VCaP (cell line): ENCODE results near the gene HDAC4.

Experiments
- H3K27ac ChIP-seq: fragments of 450-650 bp; 2 replicates; pipeline ENCODE4 v1.5.1; 2017
- TF ChIP-seq, protein P1 (sequence below): fragments of 450-650 bp; conservative IDR thresholded peaks from 2 replicates; pipeline ENCODE4 v1.5.1; 2017; ENCODE audit warnings: mild to moderate bottlenecking, moderate library complexity

HDAC4 gene

DNA sequence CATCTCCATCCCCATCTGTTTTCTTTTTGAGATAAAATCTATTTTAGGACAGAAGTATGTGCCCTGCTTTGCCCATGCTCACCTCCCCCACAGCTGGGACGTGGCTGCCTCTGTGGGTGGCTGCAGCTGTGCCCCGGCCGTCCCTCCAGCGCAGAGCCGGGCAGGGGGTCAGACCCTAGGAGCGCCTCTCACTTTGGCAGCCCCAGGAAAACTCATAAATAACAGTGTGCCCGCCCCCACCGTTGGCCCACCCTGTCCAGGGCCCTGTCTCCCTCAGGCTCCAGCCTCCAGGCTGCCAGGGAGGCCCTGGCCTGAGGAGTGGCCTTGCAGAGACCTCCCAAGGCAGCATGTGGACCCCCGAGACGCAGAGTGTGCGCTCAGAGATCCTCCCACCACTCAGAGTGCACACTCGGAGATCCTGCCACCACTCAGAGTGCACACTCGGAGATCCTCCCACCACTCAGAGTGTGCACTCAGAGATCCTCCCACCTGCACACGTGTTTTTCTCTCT is 374.8 kb downstream of the HDAC4 start:
- TF ChIP-seq, protein P1, sequence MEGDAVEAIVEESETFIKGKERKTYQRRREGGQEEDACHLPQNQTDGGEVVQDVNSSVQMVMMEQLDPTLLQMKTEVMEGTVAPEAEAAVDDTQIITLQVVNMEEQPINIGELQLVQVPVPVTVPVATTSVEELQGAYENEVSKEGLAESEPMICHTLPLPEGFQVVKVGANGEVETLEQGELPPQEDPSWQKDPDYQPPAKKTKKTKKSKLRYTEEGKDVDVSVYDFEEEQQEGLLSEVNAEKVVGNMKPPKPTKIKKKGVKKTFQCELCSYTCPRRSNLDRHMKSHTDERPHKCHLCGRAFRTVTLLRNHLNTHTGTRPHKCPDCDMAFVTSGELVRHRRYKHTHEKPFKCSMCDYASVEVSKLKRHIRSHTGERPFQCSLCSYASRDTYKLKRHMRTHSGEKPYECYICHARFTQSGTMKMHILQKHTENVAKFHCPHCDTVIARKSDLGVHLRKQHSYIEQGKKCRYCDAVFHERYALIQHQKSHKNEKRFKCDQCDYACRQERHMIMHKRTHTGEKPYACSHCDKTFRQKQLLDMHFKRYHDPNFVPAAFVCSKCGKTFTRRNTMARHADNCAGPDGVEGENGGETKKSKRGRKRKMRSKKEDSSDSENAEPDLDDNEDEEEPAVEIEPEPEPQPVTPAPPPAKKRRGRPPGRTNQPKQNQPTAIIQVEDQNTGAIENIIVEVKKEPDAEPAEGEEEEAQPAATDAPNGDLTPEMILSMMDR: no peak
- H3K27ac ChIP-seq: no peak overlapping the region

DNA sequence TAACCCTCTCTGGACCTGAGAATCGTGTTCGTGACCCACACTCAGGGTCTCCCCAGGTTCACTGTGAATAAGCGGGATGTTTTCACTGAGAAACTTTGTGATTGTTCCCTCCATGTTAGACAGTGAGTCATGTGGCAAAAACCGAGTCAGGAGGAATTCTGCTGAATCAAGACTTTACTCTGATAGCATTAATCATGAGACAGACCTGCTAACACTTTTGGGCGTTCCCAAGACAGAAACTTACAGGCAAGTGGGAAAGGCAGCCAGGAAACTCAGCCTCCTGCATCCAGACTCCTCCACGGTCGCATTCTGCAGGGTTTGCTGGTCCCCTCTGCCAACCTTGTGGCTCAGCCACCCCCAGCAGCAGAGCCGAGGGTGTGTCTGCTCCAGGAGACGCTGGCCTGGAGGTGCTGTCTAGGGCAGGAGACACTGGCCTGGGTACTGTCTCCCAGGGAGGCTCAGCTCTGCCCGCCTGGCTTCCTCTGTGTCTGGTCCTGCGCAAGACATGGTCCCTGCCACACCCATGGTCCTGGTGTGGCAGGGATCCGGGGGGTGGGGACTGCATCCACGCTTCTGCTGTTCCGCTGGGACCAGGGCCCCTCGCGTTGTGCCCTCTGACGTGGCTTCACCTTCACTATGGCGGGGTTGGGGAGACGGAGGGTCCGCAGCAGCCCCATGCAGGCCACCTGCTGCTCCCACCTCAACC is 375.6 kb downstream of the HDAC4 start:
- no peak overlapping the region for H3K27ac ChIP-seq
- TF ChIP-seq, protein P1: no peak

DNA sequence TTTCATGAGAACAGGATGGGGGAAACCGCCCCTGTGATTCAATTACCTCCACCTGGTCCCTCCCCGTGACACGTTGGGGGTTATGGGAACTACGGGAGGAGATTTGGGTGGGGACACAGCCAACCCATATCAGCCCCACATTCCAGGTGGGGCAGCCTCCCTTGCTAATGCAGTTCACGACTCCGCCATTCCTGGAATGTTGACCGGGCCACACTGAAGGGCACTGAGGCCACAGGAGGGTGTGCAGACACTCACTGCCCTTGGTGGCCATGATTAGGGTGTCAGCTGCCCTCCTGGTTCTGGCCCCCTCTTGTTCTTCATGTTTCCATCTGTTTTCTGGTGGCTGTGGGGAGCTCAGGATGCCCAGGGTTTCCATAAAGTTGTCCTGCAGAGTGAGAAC is 376.6 kb downstream of the HDAC4 start:
- TF ChIP-seq, protein P1: no peak
- no peak overlapping the region for H3K27ac ChIP-seq

DNA sequence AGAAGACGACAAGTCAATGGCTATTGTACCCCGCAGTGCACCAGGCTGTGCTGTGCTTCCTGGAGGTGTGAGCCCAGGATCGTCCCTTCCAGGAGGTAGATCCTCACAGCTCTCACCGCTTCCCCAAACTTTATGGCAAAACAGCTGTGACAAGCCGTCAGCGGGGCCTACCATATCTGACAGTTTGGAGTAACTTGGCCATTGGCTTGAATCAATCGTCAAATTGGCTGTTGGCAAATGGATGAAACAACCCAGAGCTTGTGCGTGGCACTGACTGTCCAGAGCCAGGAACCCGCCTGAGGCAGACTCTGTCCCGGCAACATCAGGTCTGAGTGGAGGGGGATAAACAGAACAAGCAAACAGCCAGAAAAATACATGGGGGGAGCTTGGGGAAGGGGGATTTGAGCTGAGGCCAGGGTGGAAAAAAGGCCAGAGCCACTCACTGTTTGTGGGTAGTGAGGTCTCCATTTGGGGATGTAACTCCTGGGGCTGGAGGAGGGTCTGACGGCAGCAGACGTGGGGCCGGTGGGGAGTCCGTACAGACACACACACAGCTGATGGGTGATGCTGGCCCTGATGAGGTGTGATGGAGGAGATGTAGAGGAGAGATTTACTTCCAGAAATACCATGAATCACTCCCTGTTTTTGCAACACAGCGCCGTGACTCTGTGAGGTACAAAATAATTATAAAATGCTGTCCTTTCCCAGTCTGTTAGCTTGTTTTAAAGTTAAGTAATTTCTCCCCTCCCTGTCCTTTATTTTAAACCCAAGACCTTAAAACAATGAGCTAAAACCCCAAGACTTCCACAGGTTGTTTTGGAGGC is 378.2 kb downstream of the HDAC4 start:
- TF ChIP-seq, protein P1: no peak
- no peak overlapping the region for H3K27ac ChIP-seq

DNA sequence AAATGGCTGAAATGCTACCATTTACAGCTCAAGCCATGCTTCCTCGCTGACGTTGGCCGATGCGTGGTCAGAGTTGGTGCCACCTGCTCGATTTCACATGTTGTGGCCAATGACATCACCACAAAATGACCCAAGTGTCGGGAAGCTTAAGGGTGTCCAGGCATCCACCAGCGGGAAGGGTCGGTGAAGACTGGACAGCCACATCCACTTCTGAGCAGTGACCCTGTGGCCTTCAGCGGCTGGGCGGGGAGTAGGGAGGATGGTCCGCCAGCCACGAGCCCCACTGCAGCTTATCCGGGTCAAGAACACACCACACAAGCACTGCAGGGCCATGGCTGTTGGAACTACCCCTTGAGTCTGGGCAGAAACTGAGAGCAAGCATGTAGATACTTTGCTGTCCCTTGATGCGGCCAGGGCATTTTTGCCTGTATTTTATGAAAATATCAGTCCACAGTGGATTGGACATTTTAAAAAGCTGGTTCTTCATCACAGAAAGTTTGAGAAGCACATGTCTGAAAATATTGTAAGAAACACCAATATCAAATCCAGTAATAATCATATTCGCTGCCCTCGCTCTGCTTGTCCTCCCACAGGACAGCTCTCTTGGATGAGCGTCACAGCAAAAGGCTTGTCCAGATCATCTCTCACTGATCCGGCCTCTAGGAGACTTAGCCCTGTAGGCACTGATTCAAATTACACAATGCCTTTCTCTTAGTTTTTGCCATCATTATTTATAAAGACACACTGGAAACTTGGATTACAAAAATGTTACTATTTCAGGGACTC is 379.0 kb downstream of the HDAC4 start:
- no peak overlapping the region for H3K27ac ChIP-seq
- TF ChIP-seq, protein P1: no peak

DNA sequence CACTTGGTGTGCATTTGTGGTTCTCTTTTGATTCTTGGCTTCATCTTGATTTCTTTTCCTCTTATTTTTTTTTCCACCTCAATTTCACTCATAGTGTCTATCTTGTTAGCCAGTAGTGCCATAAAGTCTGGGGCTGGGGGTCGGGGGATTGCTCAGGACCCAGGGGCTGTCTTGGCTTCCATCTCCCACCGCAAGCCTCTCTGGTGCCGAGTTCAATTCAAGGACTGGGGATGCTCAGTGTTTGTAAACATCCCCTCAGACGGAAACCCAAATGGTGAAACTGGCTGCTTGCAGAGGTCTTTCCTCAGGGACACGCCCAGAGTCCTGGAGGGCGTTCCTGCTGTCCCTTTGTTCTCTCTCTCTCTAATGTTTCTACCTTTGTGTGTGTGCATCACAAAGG is 379.6 kb downstream of the HDAC4 start:
- TF ChIP-seq, protein P1: no peak
- no peak overlapping the region for H3K27ac ChIP-seq

DNA sequence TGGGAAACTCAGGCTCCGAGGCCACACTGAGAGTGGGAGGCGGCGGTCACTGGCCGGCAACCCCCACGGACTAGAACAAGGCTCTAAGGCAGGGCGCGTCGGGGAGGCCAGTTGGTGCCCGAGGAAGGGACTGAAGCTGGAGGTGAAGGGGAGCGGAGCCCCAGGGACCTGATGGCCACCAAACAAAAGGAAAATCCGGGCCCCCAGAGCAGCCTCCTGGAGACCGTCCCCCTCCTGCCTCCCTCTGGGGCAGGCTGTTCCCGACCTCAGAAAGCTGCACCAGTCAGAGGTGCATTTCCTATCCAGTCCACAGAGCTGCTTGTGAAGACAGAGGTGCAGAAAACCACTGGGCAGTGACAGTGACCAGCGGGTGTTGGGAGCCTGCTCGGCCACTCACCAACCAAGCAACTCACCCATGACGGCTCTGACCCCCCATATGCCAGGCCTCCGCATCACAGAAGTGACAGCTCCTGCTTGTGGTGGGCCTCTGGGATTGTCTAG is 380.2 kb downstream of the HDAC4 start:
- TF ChIP-seq, protein P1: no peak

More for the DNA sequence above, 380.2 kb downstream of the HDAC4 start:
- H3K27ac ChIP-seq: no peak overlapping the region
